GM12864 (cell line): ENCODE data around the gene ALAD.
"Not testable (repeated sequence)": the region's sequence is repeated elsewhere in the genome, so short reads cannot be mapped to it uniquely, and the experiment has no call there.

Experiments used
- DNase-seq: peaks from one replicate; pipeline ENCODE4 v3.0.0-alpha.2; 2011; ENCODE audit warnings: low read depth
- H3K4me3 ChIP-seq: 2 replicates; pipeline ENCODE4 v1.5.1; 2011; ENCODE audit warnings: mild to moderate bottlenecking, low read depth, low read length, control low read depth
- CTCF ChIP-seq: IDR thresholded peaks from 2 replicates; pipeline ENCODE4 v1.5.1; 2011; ENCODE audit warnings: low read depth, mild to moderate bottlenecking, moderate library complexity, low read length, control low read depth, inconsistent platforms; ENCODE audit errors: missing control alignments

ALAD gene

DNA sequence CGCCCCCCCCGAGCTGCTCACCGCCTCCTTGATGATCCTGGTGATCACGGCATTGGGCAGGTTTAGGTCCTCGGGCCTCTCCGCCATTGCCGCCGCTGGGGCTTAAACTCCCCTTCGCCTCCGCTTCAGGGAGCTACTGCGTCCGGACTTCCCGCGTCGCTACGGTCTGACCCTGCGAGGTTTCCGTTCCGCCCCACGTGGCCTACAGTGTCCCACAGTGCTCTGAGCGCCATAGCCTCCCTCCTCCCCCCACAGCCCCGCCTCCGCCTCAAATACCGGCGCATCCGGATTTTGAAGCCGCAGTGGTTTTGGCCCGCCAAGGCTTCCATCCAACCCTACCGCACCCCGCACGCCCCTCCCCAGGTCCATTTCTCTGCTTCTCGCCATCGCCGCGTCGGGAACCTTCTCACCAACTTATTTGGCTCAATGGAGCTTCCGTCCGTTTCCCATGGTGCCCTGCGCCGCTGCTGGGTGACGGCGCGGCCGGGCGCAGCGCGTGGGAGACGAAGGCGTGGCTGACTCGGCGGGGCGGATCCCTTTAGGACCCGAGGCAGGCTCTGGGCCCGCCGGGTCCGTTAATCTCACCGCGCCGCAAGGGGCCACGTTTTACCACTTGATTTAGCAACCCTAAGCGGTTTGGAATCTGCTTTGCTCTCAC is 9.3 kb upstream of the ALAD start, which contains the start of the genes C9orf43 and POLE3:
TSS of gene C9orf43 (plus strand) at position 541 of the 658 bp plus-strand sequence. CDS start 2,747 bp downstream, outside the sequence.
TSS of gene POLE3 (minus strand) at position 469 of the 658 bp plus-strand sequence. CDS start at position 87, 382 bp downstream.
- peak within 1 kb of the TSS; percentile 73 for H3K4me3 ChIP-seq
- TF ChIP-seq CTCF = no peak
- peak; percentile 86 for DNase-seq

GRCh38 chr9:113409883-113410206 is 8.8 kb upstream of the ALAD start:
- TF ChIP-seq CTCF = no peak
- no peak for DNase-seq
- peak overlapping the region; percentile 73 for H3K4me3 ChIP-seq

- no peak for DNase-seq
- peak overlapping the region; percentile 73 for H3K4me3 ChIP-seq
- TF ChIP-seq CTCF = no peak
These were observed 8.4 kb upstream of the ALAD start for GRCh38 chr9:113409481-113409880.

DNA sequence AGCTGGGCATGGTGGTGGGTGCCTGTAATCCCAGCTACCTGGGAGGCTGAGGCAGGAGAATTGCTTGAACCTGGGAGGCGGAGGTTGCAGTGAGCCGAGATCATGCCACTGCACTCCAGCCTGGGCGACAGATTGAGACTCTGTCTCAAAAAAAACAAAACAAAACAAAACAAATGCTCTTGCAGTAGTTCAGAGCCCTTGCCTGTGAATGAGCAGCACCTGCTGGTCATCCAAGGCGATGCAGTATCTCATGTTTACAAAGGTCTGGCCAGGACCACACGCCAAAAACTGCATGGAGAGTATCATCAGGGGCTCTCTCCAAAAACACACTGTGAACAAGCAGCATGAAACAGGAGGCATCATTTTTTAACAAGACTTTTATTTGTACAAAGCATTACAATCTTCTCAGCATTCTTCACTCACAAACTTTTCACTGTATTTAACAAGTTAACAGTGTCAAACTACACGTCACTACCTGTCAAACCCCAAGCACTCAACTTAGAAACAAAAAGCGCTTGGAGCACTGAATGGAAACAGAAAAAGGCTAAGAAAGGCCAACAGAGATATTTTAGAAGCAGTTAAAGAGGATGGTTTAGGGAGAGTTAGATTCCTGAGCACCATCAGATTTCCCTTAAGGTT is 5.9 kb upstream of the ALAD start:
- not testable (repeated sequence) for H3K4me3 ChIP-seq
- TF ChIP-seq CTCF = peak; percentile 85
- peak; percentile 43 for DNase-seq

DNA sequence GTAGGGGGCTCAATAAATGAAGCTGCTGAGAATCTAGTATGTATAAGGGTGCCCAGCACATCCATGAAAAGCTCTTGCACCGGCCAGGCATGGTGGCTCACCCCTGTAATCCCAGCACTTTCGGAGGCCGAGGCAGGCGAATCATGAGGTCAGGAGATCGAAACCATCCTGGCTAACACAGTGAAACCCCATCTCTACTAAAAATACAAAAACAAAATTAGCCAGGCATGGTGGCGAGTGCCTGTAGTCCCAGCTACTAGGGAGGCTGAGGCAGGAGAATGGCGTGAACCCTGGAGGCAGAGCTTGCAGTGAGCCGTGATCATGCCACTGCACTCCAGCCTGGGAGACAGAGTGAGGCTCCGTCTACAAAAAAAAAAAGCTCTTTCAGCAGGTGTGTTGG is 5.3 kb upstream of the ALAD start:
- not testable (repeated sequence) for H3K4me3 ChIP-seq, DNase-seq

GRCh38 chr9:113403646-113404045 is 2.6 kb upstream of the ALAD start:
- no peak overlapping the region for H3K4me3 ChIP-seq
- DNase-seq = no peak
- no peak for TF ChIP-seq CTCF

DNA sequence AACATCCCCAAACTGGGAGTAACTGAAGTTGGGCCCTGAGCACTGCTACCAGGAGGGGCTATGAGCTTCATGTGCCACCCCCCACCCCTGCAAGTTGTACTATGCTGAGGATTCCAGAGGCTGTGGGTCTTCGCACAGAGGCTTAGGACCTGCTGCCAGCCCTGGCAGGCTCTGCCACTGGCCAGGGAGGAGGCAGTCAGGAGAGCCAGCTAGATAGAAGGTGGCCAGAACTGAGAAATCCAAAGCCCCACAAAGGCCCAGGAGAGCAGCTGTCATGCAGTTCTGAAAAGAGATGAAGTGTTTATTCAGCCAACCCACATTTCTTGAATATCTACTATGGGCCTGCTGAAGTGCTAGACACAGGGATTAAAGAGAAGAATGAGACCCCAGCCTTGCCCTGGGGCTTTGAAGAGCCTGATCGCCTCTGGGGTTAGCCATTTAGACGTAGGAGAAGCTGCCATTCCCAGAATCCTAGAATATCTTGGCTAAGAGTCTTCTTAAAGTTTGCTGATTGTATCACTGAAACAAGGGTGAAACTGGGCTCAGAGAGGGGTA is 1.4 kb downstream of the ALAD start:
- no peak for DNase-seq
- no peak overlapping the region for H3K4me3 ChIP-seq
- TF ChIP-seq CTCF = no peak
